GM21526 (cell line): ENCODE measurements around the gene IFNA8.
"Not testable (repeated sequence)": the region's sequence is repeated elsewhere in the genome, so short reads cannot be mapped to it uniquely, and the experiment has no call there.

Experiments used
- ATAC-seq: cut with Tn5 transposase; IDR thresholded peaks from one replicate; pipeline ENCODE4 v1.9.1; 2021; ENCODE audit warnings: moderate library complexity; ENCODE audit not compliant: unreplicated experiment, low FRiP score

IFNA8 gene

DNA sequence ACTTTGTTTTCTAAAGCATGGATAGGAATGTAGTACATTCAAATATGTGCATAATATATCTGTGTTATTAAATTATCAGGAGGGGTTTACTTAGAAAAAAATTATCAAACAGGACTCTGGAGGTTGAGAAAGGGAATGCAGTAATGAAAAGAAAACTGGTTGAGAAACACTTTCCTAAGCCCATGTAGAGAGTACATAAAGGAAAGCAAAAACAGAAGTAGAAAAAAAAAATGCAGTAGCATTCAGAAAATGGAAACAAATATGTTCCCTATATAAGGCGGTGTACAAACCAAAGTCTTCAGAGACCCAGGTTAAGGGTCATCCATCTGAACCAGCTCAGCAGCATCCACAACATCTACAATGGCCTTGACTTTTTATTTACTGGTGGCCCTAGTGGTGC lies at the start of gene IFNA8:
IFNA8 (plus strand) TSS at position 301 of the 400 bp plus-strand sequence; CDS start at position 361, 60 bp downstream.
- no peak for ATAC-seq

DNA sequence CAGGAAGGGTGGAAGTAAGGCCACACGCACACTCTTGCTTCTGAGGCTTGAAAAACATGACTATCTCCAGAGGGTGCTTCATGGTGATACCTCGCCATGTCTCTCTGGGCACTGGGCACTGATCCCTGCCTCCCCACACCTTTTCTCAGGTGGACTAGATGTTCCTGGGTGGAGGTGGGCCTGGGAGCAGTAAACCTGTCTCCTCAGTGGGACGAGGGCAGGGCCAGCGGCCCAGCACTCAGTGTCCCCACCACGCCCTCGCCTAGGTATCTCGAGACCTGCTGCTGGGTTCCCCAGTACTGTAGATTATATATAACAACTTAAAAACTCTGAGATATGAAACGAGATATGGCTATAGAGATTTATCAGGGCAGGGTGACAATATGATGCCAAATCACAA lies 46.6 kb upstream of the IFNA8 start:
- no peak for ATAC-seq

DNA sequence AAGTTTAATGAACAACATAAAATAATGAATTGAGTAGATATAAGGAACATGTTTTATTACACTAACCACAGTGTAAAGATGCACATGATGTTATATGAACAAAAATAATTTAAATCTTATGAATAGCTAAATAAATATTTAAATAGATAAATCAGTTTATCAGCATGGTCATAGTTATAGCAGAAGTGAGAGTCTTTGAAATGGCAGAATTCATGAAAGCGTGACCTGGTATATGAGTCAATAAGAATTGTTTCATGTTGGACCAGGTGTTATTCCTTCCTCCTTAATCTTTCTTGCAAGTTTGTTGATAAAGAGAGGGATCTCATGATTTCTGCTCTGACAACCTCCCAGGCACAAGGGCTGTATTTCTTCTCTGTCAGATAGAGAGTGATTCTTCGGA lies 41.7 kb upstream of the IFNA8 start:
- ATAC-seq, result peak; percentile 93

DNA sequence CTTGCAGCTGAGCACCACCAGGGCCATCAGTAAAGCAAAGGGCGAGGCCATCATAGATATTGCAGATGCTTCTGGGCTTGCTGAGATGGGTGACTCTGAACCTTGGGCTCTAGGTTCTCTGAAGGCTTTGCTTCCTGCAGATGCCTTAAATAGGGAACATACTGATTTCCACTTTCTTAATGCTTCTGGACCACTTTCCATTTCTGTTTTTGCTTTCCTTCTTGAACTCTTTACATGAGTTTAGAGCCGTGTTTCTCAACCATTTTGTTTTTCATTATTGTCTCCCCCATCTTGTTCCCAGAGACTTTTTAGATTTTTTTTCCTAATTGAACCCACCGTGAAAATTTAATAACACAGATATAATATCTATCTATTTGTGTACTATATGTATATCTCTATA lies 41.0 kb upstream of the IFNA8 start, which contains the start of gene IFNA13:
IFNA13 (minus strand) TSS at position 101 of the 400 bp plus-strand sequence; CDS start at position 54, 47 bp downstream.
- ATAC-seq, result no peak

DNA sequence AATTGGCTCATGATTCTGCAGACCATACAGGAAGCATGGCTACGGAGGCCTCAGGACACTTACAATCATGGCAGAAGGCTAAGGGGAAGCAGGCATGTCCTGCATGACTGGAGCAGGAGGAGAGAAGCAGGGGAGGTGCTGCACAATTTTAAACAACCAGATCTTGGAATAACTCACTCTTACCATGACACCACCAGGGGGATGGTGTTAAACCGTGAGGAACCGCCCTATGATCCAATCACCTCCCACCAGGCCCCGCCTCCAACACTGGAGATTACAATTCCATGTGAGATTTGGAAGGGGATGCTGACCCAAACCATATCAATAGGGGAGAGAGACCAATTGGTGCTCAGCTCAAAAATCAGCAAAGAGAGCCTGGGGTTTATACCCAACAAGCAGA lies 37.5 kb upstream of the IFNA8 start:
- ATAC-seq, result not testable (repeated sequence)

DNA sequence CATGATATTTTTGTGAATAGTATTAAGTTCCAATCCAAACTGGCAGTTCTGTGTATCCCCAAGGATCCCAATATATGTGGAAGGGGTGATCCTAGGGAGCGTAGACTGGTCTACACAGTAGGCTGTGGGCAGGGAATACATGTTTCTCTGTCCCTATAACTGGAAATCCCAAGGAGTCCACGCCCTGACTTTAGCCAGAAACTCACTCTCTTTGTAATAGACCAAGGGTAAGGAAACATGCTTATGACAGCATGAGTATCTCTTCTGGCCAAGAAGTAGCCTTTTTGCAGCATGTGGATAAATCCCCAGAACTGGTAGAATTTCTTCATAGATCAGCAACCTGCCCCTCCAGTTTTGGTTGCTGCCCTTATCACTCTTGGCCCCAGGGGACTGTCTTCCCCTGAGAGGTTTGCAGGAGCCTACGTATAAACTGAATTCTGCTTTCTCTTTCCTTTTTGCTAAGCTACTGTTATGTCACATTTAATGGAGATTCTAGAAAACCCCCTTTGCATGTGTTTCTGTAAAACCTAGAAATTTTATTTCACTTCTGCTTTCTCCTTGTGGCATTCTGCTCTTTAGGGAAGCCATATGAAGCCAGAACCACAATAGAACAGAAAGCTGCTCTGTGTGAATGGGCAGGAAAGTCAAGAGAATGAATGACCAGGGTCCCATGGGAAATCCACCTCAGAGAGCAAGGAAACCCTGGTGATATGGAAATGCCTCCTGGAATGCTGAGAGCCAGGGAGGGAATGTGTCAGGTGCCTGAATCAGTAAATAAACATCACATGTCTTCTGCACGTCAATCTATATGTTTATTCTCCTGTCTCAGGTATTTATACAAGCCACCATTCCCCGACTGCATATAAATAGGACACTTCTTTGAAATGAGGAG lies 27.2 kb upstream of the IFNA8 start:
- ATAC-seq, result peak; percentile 98

DNA sequence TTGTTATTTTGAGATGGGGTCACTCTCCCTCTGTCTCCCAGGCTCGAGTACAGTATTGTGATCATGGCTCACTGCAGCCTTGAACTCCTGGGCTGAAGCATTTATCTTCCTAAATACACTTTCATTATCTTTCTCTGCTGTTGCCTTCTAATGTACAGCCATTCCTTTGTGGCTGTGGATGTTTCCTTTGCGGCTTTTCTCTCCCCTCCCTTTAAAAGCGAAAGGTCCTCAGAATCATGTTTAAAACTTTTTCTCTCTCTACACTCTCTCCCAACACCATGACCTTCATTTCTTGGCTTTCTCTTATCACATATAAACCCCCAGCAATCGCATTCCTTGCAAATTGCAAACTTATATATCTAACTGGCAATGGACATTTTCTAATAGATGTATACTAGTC lies 25.3 kb upstream of the IFNA8 start:
- no peak for ATAC-seq

DNA sequence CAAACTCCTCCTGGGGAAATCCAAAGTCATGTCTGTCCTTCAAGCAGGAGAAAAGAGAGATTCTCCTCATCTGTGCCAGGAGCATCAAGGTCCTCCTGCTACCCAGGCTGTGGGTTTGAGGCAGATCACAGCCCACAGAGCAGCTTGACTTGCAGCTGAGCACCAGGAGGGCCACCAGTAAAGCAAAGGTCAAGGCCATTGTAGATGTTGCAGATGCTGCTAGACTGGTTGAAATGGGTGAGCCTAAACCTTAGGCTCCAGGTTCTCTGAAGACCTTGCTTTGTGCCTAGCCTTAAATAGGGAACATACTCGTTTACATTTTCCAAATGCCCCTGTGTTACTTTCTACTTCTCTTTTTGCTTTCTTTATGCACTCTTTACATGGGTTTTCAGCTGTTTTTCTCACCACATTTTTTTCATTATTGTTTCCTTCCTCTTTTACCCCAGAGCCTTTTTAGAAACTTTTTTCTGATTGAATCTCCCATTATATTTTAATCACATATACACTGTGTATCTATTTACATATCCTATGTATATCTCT lies 23.7 kb upstream of the IFNA8 start, which contains the start of gene IFNA2:
IFNA2 (minus strand) TSS at position 268 of the 540 bp plus-strand sequence; CDS start at position 199, 69 bp downstream.
- ATAC-seq, result peak; percentile 29

DNA sequence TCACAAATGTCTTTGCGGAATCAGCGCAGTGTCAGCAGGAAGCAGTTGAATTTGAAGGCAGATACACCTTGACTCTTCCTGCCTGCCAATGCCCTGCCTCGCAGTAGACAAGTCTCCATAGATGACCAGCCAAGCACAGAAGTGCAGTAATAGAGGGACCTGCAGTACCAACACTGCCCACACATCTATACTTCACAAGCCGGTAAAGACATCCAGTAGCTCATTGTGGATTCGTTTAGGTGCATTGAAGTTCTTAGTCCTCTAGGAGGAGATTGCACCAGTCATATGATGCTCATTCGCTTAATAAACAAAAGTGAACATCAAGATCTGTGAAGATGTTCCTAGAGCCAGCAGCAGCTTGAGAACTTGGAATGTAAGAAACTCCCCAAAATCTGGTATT lies 16.6 kb upstream of the IFNA8 start:
- ATAC-seq, result peak; percentile 70

DNA sequence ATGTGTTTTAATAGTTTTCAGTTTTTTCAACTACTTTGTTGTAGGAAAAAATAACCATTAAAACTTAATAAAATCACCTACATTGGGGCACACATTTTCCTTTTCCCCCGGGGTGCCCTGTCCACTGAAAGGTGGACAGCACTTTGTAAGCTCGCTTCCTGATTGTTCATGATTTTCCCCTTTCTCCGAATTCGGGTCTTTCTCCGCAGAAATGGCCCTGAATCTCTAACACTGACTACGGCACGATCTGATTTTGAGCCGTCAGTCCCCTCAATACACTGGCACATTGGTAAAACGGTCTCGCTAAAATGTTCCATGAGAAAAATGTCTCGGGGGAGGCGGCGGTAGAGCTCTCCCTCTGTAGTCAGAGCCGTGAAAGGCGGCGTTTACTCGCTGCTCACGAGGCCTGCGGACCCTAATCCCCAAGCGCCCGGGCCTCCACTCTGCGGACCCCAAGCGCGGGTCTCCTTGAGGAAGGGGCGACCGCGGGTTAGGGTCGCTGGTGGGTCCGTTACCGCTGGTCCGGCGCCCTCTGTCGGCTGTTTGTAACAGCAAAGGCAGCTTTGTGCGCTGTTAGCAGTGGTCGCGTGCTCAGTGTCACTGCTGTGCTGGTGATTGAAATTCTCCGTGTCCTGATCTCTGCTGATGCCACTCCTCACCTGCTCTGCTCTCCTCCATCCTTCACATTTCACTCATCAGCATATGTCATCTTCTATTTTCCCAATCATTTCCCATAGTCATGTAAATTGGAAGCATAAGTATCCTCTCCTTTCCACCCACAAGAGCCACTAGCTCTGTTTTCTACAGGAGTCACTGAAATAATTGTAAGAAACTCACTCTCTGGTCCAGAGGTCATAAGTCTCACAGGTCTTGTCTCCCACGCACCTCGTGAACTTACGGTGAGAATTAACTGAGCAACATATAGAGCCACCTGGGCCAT lies 12.9 kb upstream of the IFNA8 start:
- peak; percentile 71 for ATAC-seq

DNA sequence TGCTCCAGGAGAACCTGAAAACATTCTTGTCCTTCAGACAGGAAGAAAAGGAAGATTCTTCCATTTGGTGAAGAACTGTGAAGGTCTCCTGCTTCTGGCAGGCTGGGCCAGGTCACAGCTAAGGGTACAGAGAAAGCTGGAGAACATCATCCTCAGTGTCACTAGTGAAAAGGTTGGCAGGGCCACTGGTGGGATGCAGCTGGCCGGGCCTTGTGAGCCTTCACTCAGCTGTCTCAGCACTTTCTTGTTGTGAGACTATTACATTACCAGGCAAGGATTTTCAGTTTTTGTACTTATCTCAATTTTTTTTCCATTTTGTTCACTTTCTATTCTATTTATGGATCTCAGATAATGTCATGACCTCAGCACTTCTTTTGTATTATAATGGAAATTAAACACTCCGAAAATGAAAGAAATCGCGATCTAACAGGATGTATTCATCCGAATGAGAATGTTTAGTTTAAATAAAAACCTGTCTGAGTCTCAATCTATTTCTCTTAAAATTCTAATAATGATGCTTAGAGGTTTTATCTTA lies 9.9 kb upstream of the IFNA8 start:
- ATAC-seq, result no peak

DNA sequence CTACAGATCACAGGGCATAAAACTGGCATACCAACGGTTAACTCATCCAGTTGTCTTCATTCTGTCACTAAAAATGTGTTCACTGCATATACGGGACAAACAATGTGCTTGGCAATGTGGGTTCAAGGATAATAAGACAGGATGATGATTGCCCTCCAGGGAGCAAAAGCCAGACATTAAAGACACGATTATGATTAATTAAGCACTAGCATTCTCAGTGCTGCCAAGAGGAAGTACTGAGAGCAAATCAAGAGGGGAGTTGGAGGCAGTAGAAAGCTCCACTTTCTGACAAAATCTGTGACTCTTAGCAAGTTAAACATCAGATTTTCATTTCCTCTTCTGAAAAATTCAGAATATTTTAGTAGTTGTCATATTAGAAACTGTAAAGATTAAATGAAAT lies 9.0 kb upstream of the IFNA8 start:
- no peak for ATAC-seq

DNA sequence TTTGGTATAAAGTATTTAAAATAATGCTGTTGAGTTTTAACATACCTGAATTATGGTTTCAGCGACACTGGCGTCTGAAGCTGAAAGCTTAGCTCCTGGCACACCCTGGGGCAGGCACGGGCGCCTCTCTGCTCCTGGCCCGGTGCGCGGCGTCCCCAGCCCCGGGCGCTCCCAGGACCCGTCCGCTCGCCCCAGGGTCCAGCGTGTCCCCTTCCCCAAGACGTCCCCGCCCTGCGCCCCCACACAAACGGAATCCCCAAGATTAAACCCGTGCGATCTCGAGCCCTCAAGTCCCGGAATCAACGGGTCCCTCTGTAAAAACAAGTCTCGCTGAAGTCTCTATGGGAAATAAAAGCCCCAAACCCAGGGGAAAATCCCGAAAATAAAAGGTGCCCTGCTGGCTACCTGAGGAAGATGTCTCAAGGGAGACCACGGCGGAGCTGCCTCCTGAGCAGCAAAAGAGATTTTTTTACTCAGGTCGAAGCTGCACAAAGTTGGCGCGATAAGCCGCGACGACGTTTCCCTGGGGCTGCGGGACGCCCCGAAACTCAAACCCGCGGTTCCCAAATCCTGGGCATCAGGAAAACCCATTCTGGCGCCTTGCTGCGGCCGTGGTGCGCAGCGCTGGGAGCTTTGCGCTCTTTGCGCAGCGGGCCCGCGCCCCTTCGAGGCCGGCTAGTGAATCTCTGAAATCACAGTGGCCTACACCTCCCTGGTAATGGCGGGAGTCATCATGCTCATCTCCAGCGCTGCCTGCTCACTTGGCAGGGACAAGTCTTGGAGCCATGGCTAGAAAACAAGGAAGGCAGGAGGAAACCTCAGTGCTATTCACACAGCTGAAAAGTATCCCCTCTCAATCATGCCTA lies 6.3 kb upstream of the IFNA8 start:
- ATAC-seq, result no peak

DNA sequence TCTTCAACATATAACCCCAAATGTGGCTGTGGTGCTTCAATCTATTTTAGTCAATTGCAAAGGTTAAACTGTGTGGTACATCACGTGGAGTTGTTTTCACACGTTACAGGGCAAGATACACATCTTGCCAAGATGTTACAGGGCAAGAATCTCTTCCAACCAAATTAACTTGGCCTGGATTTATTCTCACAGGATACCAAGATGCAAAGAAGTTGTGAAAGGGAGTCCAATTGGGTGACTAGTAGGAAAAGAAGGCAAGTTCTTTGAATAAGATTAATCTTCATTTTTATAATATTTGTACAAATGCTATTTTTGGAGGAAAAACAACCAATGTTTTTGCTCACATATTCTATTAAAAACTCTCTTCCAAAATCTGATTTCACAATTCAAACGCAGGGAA lies 4.8 kb upstream of the IFNA8 start:
- no peak for ATAC-seq

DNA sequence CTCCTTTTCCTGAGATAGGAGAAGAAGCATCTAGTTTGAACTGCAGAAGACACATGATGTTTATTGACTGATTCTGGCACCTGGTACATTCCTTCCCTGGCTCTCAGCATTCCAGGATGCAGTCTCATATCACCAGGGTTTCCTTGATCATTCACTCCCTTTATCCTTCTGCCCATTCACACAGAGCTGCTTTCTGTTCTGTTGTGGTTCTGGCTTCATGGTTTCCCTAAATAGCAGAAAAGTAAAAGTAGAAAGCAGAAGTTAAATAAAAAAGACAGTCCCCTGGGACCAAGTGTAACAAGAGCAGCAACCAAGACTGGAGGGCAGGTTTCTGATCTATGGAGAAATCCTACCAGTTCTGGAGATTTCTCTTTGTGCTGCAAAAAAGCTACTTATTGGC lies 3.2 kb downstream of the IFNA8 start:
- ATAC-seq, result no peak

DNA sequence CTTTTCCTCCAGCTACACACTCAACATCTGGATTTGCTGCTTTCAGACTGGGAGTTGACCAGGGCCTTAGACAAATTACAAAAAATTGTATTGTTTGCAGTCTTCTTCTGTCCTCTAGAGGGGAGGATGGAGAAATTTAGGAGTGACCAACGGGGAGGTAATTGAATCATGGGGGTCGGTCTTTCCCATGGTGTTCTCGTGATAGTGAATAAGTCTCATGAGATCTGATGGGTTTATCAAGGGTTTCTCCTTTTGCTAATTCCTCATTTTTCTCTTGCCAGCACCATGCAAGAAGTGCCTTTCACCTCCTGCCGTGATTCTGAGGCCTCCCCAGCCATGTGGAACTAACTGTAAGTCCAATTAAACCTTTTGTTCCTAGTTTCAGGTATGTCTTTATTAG lies 4.2 kb downstream of the IFNA8 start:
- ATAC-seq, result no peak

DNA sequence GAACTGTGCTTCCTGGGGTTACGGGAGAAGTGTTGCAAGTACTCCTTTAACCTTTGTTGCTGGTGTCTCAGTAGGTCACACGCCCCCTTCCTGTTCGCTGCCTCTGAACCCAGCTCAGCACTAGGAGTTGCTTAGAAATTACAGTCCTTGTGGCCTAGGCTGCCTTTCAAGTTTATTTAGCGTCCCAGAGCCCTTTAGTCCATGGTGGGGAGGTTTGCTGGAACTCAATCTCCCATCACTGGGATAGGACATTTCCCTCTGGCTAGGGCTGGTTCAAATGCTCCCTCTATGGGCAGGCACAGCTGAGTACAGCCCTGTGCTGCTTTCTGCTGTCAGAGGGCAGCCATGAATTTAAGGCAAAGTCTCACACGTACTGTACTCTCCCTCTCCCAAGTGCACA lies 4.7 kb downstream of the IFNA8 start:
- ATAC-seq, result no peak

DNA sequence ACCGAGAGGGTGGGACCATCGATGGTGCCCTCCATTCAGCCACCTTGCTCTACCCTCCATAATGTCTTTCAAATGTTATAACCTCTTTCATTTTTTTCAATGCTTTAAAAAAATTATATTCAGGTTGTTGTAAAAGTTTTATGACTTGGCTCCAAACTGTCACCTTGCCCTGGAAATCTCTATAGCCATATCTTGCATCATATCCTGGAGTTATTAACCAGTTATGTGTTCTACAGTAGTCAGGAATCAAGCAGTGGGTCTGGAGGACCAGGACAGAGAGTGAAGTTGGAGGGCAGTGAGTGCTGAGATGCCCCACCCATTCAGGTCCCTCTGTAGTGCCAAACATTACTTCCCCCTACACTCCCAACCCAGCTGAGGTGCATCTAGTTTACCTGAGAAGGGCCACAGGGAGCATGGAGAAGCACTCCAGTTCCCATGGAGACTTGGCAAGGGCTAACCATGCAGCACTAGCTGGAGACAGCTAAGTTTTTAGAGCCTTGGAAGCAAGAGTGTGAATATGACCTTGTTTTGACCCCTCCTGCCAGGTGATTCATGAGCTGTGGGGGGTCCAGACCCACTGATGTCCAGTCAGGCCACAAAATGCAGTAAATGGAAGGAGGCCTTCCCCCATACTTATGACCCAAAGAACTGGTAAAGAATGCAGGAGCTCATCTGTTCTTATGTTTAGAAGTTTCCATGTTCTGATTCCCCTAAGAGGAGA lies 5.5 kb downstream of the IFNA8 start:
- ATAC-seq, result no peak
